MCF 10A (cell line): Measurements from ENCODE around the gene SKAP2. TPM values are rescaled to one million over a fixed set of nuclear protein-coding genes. Genes with fewer than 3 reads are reported as not detected.

ENCODE experiments used
- Bru-seq: library from RNA; stranded (reverse); fragments of 400-500 nt; gene quantifications from one replicate; lab custom pipeline; 2021; lab: Mats Ljungman, UMichigan
- BruChase-seq, 2 experiments: library from RNA; stranded (reverse); fragments of 400-500 nt; gene quantifications; one replicate each; lab custom pipeline; 2021; lab: Mats Ljungman, UMichigan
- BruUV-seq: library from RNA; stranded (reverse); fragments of 400-500 nt; replicated peaks from 2 replicates; lab custom pipeline; 2021; lab: Mats Ljungman, UMichigan
- CTCF ChIA-PET: fragments of 300-600 bp; sonication (Branson Sonifier 250); formaldehyde crosslinking; extraction: SDS; loops from one replicate; lab custom pipeline; 2021; ENCODE audit warnings: antibody characterized with exemption, inconsistent platforms; lab: Yijun Ruan, JAX
- POLR2A ChIA-PET: fragments of 300-600, 350-650 bp; sonication (Branson Sonifier 250); formaldehyde crosslinking; extraction: SDS; loops from one replicate; lab custom pipeline; 2020; ENCODE audit warnings: antibody characterized with exemption, inconsistent platforms; lab: Yijun Ruan, JAX
- DNase-seq: peaks from one replicate; pipeline ENCODE4 v3.0.0-alpha.2; 2018; ENCODE audit not compliant: unreplicated experiment
- H3K27ac Mint-ChIP-seq: one replicate; pipeline ENCODE4 v1.8.0; 2022; ENCODE audit warnings: mild to moderate bottlenecking, low read depth, mixed read lengths; ENCODE audit not compliant: unreplicated experiment
- H3K27me3 Mint-ChIP-seq: one replicate; pipeline ENCODE4 v1.8.0; 2022; ENCODE audit warnings: mixed read lengths; ENCODE audit not compliant: insufficient read depth, unreplicated experiment
- H3K36me3 Mint-ChIP-seq: one replicate; pipeline ENCODE4 v1.8.0; 2022; ENCODE audit warnings: mild to moderate bottlenecking, moderate library complexity, mixed read lengths; ENCODE audit not compliant: insufficient read depth, unreplicated experiment
- H3K4me1 Mint-ChIP-seq: one replicate; pipeline ENCODE4 v1.8.0; 2022; ENCODE audit warnings: mixed read lengths; ENCODE audit not compliant: insufficient read depth, unreplicated experiment
- H3K4me3 Mint-ChIP-seq: one replicate; pipeline ENCODE4 v1.8.0; 2022; ENCODE audit warnings: mild to moderate bottlenecking, moderate library complexity, mixed read lengths; ENCODE audit not compliant: unreplicated experiment
- H3K9me3 Mint-ChIP-seq: one replicate; pipeline ENCODE4 v1.8.0; 2022; ENCODE audit warnings: mixed read lengths; ENCODE audit not compliant: unreplicated experiment
- CTCF ChIP-seq: fragments of 200-600 bp; IDR thresholded peaks from one replicate; pipeline ENCODE4 v1.8.0; 2022; ENCODE audit warnings: antibody characterized with exemption, mild to moderate bottlenecking; ENCODE audit not compliant: unreplicated experiment
- intact Hi-C: fragments of 100-400 bp; cut with micrococcal nuclease; formaldehyde crosslinking; loops from 2 replicates; pipeline ENCODE4 v1.14.1; 2022
- long read RNA-seq: library from polyadenylated mRNA; stranded (forward); transcript quantifications from one replicate; pipeline ENCODE4 v2.0.0, GENCODE V29; 2022
- total RNA-seq: library from RNA; stranded (reverse); gene quantifications from 2 replicates; pipeline ENCODE4 v1.2.3, GENCODE V29; 2022

SKAP2 gene, protein sequence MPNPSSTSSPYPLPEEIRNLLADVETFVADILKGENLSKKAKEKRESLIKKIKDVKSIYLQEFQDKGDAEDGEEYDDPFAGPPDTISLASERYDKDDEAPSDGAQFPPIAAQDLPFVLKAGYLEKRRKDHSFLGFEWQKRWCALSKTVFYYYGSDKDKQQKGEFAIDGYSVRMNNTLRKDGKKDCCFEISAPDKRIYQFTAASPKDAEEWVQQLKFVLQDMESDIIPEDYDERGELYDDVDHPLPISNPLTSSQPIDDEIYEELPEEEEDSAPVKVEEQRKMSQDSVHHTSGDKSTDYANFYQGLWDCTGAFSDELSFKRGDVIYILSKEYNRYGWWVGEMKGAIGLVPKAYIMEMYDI
- total RNA-seq (24.8 and 27.5 TPM in 2 replicates), Bru-seq, nascent RNA (percentile 76 among the genes with signal in this experiment), BruChase-seq, experiment 1, labeled RNA remaining after a 6-hour chase (percentile 69 among the genes with signal in this experiment), BruChase-seq, experiment 2, labeled RNA remaining after a 2-hour chase (percentile 75 among the genes with signal in this experiment)
- long read RNA-seq, transcript SKAP2-201 (13 exons, 3,998 nt) = major isoform, 58 of 78 reads
- long read RNA-seq, partial matches to known transcripts = 5 of 78 reads
- long read RNA-seq, other reads (novel, unspliced or antisense) = 15 of 78 reads

GRCh38 chr7:26864309-26865093, at the start of gene SKAP2:
Gene SKAP2, minus strand, starts transcription at chr7:26864590. Its CDS starts 161 bp downstream, at chr7:26864429.
- CTCF ChIA-PET = interaction anchor here (1.0 to 2.0 kb wide), 6 partner anchors 9 to 306 kb away, joined by 3 to 13 read pairs (median 4); no protein-coding TSS in a partner anchor
- peak; percentile 99 for DNase-seq
- POLR2A ChIA-PET = interaction anchor here (0.7 to 5.7 kb wide), 26 partner anchors 9 to 876 kb away, joined by 3 to 352 read pairs (median 5); partner anchors contain the start of genes HOXA1, HOXA4 and HOXA5
- no peaks in the 10 kb centered on the region for H3K9me3 Mint-ChIP-seq
- peak within 1 kb of the TSS; percentile 97 for H3K4me3 Mint-ChIP-seq
- no TSS peak for BruUV-seq
- H3K4me1 Mint-ChIP-seq = peaks cover 31% of the 10 kb centered on the region
- no peak for TF ChIP-seq CTCF
- peaks cover 10% of the 10 kb centered on the region for H3K36me3 Mint-ChIP-seq
- no peaks in the 10 kb centered on the region for H3K27me3 Mint-ChIP-seq
- H3K27ac Mint-ChIP-seq = peak within 1 kb of the TSS; percentile 96
- intact Hi-C loops = no loop called here

DNA sequence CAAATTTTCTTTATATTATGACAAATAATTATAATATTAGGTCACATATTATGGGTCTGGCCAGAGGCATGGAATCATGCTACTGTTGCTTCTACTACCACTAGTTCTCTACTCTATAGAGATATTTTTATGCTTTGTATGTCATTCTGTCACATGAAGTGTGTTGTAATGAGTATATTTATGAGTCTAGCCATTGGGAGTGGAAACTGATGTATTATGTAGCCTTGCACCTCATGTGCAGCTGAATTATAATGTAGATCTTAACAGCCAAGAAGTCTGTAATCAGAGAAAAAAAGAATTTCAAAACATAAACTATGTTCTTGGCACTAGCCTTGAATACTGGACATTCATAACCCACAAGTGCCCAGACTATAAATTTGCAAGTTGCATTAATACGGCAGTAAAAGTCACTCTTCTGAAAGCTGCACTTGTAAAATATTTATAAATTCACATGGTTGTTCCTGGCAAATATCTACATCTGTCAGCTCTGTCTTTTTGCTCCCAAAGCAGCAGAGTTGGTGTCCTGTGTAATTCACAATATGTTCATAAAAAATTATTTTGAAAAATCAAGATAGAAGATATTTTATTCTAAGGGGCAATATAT, 48.6 kb upstream of the SKAP2 start:
- no TSS peak for BruUV-seq
- POLR2A ChIA-PET = interaction anchor here (0.9 to 1.8 kb wide), 4 partner anchors 36 to 183 kb away, joined by 3 to 8 read pairs (median 4); partner anchors contain the start of gene HOXA1
- no peak overlapping the region for H3K27ac Mint-ChIP-seq
- CTCF ChIA-PET = no interaction called here
- peaks cover 20% of the 10 kb centered on the region for H3K4me1 Mint-ChIP-seq
- no peak for TF ChIP-seq CTCF
- intact Hi-C loops = no loop called here
- H3K36me3 Mint-ChIP-seq = no peaks in the 10 kb centered on the region
- no peak for DNase-seq
- no peaks in the 10 kb centered on the region for H3K27me3 Mint-ChIP-seq
- H3K4me3 Mint-ChIP-seq = no peak overlapping the region
- no peaks in the 10 kb centered on the region for H3K9me3 Mint-ChIP-seq

- POLR2A ChIA-PET = interaction anchor here (0.5 to 1.8 kb wide), 8 partner anchors 9 to 218 kb away, joined by 3 to 9 read pairs (median 4); partner anchors contain the start of gene HOXA1
- Mint-ChIP-seq H3K4me1 (peaks cover 20% of the 10 kb centered on the region), H3K27me3 (no peaks in the 10 kb centered on the region)
Observed at GRCh38 chr7:26912338-26912737, 47.9 kb upstream of the SKAP2 start.

More at GRCh38 chr7:26912338-26912737, 47.9 kb upstream of the SKAP2 start:
- peak; percentile 66 for DNase-seq
- peak overlapping the region; percentile 49 for H3K27ac Mint-ChIP-seq
- H3K4me3 Mint-ChIP-seq = no peak overlapping the region
- CTCF ChIA-PET = no interaction called here
- H3K9me3 Mint-ChIP-seq = no peaks in the 10 kb centered on the region
- no peaks in the 10 kb centered on the region for H3K36me3 Mint-ChIP-seq
- BruUV-seq = no TSS peak
- no peak for TF ChIP-seq CTCF
- intact Hi-C loops = no loop called here
